CD14-positive monocyte (primary cell): ENCODE data around the gene LASP1. TPM values are rescaled to one million over a fixed set of nuclear protein-coding genes. Genes with fewer than 3 reads are reported as not detected.

Experiments used
- DNase-seq, 3 donors: peaks; one replicate each; pipeline ENCODE4 v3.0.0-alpha.2; 2011 to 2022
- H2AFZ ChIP-seq: 2 replicates; pipeline ENCODE4 v1.6.0; 2012; ENCODE audit warnings: mild to moderate bottlenecking, low read depth, low read length, inconsistent platforms; ENCODE audit not compliant: insufficient read depth, poor library complexity, severe bottlenecking
- H3K27ac ChIP-seq, 2 donors: 1 replicate in 1 of 2; 2 replicates in 1 of 2; pipeline ENCODE4 v1.5.1; 2012 to 2013; ENCODE audit warnings: low read length in 2 of 2, control low read depth in 1 of 2, inconsistent platforms in 1 of 2, low read depth in 1 of 2, mild to moderate bottlenecking in 1 of 2
- H3K27me3 ChIP-seq, 2 donors: one replicate each; pipeline versions ENCODE4 v1.6.0 to v1.6.1; 2011 to 2013; ENCODE audit warnings: low read length in 2 of 2; ENCODE audit not compliant: control insufficient read depth in 2 of 2, insufficient read depth in 2 of 2
- H3K36me3 ChIP-seq, 2 donors: replicated peaks in 1 of 2; 1 replicate in 1 of 2; 2 replicates in 1 of 2; pipeline versions ENCODE4 v1.5.1 to v1.6.1; 2012 to 2013; ENCODE audit warnings: low read length in 2 of 2, control low read depth in 1 of 2, inconsistent platforms in 1 of 2, mild to moderate bottlenecking in 1 of 2; ENCODE audit not compliant: insufficient read depth in 2 of 2, control insufficient read depth in 1 of 2
- H3K4me1 ChIP-seq, 2 donors: 1 replicate in 1 of 2; 2 replicates in 1 of 2; pipeline versions ENCODE4 v1.5.1 to v1.6.1; 2012 to 2013; ENCODE audit warnings: low read length in 2 of 2, control low read depth in 1 of 2, inconsistent platforms in 1 of 2, mild to moderate bottlenecking in 1 of 2, moderate library complexity in 1 of 2; ENCODE audit not compliant: insufficient read depth in 2 of 2, control insufficient read depth in 1 of 2
- H3K4me2 ChIP-seq: replicated peaks from 2 replicates; pipeline ENCODE3; 2012; ENCODE audit warnings: low read length, moderate library complexity, mild to moderate bottlenecking; ENCODE audit not compliant: poor library complexity, severe bottlenecking; ENCODE audit errors: extremely low read depth
- H3K4me3 ChIP-seq, 3 experiments: fragments of 200-600 bp in 1 of 3; sonication (generic) in 1 of 3; replicated peaks in 1 of 3; 1 replicate in 2 of 3; 2 replicates in 1 of 3; pipeline ENCODE4 v1.5.1; 2011 to 2013; ENCODE audit warnings: low read length in 3 of 3, mild to moderate bottlenecking in 3 of 3, control low read depth in 2 of 3, low read depth in 2 of 3, inconsistent platforms in 1 of 3, moderate library complexity in 1 of 3
- H3K79me2 ChIP-seq: 2 replicates; pipeline ENCODE4 v1.6.0; 2012; ENCODE audit warnings: mild to moderate bottlenecking, control low read depth, inconsistent platforms, low read length, moderate library complexity; ENCODE audit not compliant: insufficient read depth
- H3K9ac ChIP-seq: 2 replicates; pipeline ENCODE4 v1.6.0; 2017; ENCODE audit warnings: low read length, mild to moderate bottlenecking; ENCODE audit not compliant: insufficient read depth, poor library complexity, severe bottlenecking
- H3K9me3 ChIP-seq, 2 donors: replicated peaks in 1 of 2; 1 replicate in 1 of 2; 2 replicates in 1 of 2; pipeline versions ENCODE4 v1.5.1 to v1.6.1; 2012 to 2013; ENCODE audit warnings: low read length in 2 of 2, control low read depth in 1 of 2; ENCODE audit not compliant: control insufficient read depth in 1 of 2, insufficient read depth in 1 of 2
- H4K20me1 ChIP-seq: 2 replicates; pipeline ENCODE4 v1.6.0; 2012; ENCODE audit warnings: mild to moderate bottlenecking, low read length, control low read depth, moderate library complexity; ENCODE audit not compliant: insufficient read depth
- H3K27ac Mint-ChIP-seq, 7 donors: one replicate each; pipeline ENCODE4 v1.8.0; 2020; ENCODE audit warnings: mild to moderate bottlenecking in 7 of 7, mixed read lengths in 7 of 7, moderate library complexity in 6 of 7, inconsistent platforms in 2 of 7
- H3K27me3 Mint-ChIP-seq, 3 donors: one replicate each; pipeline ENCODE4 v1.8.0; 2021 to 2022; ENCODE audit warnings: low read depth in 3 of 3, mild to moderate bottlenecking in 3 of 3, mixed read lengths in 3 of 3, moderate library complexity in 3 of 3, inconsistent platforms in 1 of 3
- H3K36me3 Mint-ChIP-seq, 2 donors: one replicate each; pipeline ENCODE4 v1.8.0; 2020; ENCODE audit warnings: mixed read lengths in 2 of 2, inconsistent platforms in 1 of 2, mild to moderate bottlenecking in 1 of 2
- H3K4me1 Mint-ChIP-seq: one replicate; pipeline ENCODE4 v1.8.0; 2020; ENCODE audit warnings: mild to moderate bottlenecking, mixed read lengths
- H3K4me3 Mint-ChIP-seq, 2 donors: one replicate each; pipeline ENCODE4 v1.8.0; 2020; ENCODE audit warnings: mild to moderate bottlenecking in 2 of 2, mixed read lengths in 2 of 2, moderate library complexity in 1 of 2
- H3K9me3 Mint-ChIP-seq, 7 donors: one replicate each; pipeline ENCODE4 v1.8.0; 2020 to 2022; ENCODE audit warnings: mixed read lengths in 7 of 7, mild to moderate bottlenecking in 6 of 7, moderate library complexity in 6 of 7, inconsistent platforms in 2 of 7
- WGBS: methylation state at CpG from one replicate; pipeline ENCODE4 v1.1.5; 2013; ENCODE audit warnings: missing lambda C conversion rate; ENCODE audit not compliant: insufficient coverage; 5-methylcytosine and 5-hydroxymethylcytosine counted together
- intact Hi-C, 2 donors: fragments of 100-400 bp; cut with micrococcal nuclease; formaldehyde crosslinking; loops; one replicate each; pipeline versions ENCODE4 v1.15.0 to v1.15.1; 2023
- polyA plus RNA-seq, 3 donors: library from polyadenylated mRNA; depleted of rRNA in 1 of 3; unstranded in 2 of 3; stranded (reverse) in 1 of 3; fragments of 300-500 nt in 2 of 3; fragments of >200 nt in 1 of 3; fragmentation: Illumina TruSeq in 2 of 3; gene quantifications; 1 replicate in 2 of 3; 2 replicates in 1 of 3; pipeline ENCODE4 v1.2.3, GENCODE V29; 2012 to 2021
- TF ChIP-seq, protein P1 (sequence below): fragments of 200-600 bp; IDR thresholded peaks from one replicate; pipeline ENCODE4 v1.8.0; 2022; ENCODE audit warnings: antibody characterized with exemption, mild to moderate bottlenecking

Gene LASP1
- polyA plus RNA-seq, 3 donors, result 55.9 to 93.7 (median 70.6) TPM

DNA sequence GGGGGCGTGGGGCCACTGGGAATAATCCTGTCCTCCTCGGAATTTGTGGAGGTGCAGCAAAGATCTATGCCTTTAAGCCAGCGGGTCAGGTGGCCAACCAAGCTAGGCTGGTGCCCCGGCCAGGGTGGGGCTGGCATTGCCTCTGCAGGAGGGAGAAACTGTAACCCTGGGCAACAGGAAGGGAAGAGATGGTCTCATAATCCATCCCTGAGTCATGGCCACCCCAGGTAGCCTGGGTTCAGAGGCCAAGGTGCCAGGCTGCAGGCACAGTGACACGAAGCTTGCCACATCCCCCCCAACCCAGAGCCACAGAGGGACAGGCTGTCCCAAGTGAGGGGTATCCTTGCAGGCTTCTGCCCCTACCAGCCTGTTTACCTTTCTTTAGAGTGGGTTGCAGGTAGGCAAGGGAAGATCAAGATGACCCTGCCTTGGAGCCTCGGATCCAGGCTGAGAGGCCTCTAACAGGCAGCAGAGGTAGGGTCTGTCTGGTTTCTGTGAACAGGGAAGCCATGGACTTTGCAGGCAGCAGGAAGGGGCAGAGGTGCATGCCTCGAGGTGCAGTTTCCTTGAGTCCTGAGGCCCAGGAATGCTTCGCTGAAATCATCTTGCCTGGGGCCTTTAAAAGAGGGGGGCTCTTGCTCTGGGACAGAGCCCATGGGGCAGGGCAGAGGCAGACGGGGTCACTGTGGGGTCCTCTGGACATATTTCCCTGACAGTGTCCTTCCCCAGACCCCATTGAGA is 4.0 kb downstream of the LASP1 start:
- Mint-ChIP-seq H3K9me3 (no peaks in the 10 kb centered on the region), H3K4me1 (peaks cover 66% of the 10 kb centered on the region), H3K27ac (peak overlapping the region in 5 of 7 donors; percentile 12 to 68 (median 62)), H3K36me3 (peaks cover 12 to 23% of the 10 kb centered on the region in 2 donors), H3K4me3 (no peak overlapping the region), H3K27me3 (no peaks in the 10 kb centered on the region)
- Histone ChIP-seq H2AFZ (no peak overlapping the region), H3K9me3 (no peaks in the 10 kb centered on the region), H4K20me1 (peaks cover 87% of the 10 kb centered on the region), H3K27me3 (no peaks in the 10 kb centered on the region), H3K4me3 (no peak overlapping the region), H3K9ac (no peak overlapping the region), H3K36me3 (peaks cover 21 to 53% of the 10 kb centered on the region in 2 donors), H3K4me1 (peaks cover 46 to 76% of the 10 kb centered on the region in 2 donors), H3K79me2 (peaks cover 89% of the 10 kb centered on the region), H3K4me2 (peak overlapping the region; percentile 1), H3K27ac (peak overlapping the region in 1 of 2 donors; percentile 25)
- WGBS, result 89% methylated on average over 8 of the region's 9 CpGs
- intact Hi-C loops, result loop anchor here in 1 of 2 donors (5.0 to 10.0 kb wide), 2 partner anchors 33 to 281 kb away; partner anchors contain the start of gene PLXDC1
- TF ChIP-seq, protein P1, sequence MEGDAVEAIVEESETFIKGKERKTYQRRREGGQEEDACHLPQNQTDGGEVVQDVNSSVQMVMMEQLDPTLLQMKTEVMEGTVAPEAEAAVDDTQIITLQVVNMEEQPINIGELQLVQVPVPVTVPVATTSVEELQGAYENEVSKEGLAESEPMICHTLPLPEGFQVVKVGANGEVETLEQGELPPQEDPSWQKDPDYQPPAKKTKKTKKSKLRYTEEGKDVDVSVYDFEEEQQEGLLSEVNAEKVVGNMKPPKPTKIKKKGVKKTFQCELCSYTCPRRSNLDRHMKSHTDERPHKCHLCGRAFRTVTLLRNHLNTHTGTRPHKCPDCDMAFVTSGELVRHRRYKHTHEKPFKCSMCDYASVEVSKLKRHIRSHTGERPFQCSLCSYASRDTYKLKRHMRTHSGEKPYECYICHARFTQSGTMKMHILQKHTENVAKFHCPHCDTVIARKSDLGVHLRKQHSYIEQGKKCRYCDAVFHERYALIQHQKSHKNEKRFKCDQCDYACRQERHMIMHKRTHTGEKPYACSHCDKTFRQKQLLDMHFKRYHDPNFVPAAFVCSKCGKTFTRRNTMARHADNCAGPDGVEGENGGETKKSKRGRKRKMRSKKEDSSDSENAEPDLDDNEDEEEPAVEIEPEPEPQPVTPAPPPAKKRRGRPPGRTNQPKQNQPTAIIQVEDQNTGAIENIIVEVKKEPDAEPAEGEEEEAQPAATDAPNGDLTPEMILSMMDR, result no peak
- DNase-seq, result no peak

DNA sequence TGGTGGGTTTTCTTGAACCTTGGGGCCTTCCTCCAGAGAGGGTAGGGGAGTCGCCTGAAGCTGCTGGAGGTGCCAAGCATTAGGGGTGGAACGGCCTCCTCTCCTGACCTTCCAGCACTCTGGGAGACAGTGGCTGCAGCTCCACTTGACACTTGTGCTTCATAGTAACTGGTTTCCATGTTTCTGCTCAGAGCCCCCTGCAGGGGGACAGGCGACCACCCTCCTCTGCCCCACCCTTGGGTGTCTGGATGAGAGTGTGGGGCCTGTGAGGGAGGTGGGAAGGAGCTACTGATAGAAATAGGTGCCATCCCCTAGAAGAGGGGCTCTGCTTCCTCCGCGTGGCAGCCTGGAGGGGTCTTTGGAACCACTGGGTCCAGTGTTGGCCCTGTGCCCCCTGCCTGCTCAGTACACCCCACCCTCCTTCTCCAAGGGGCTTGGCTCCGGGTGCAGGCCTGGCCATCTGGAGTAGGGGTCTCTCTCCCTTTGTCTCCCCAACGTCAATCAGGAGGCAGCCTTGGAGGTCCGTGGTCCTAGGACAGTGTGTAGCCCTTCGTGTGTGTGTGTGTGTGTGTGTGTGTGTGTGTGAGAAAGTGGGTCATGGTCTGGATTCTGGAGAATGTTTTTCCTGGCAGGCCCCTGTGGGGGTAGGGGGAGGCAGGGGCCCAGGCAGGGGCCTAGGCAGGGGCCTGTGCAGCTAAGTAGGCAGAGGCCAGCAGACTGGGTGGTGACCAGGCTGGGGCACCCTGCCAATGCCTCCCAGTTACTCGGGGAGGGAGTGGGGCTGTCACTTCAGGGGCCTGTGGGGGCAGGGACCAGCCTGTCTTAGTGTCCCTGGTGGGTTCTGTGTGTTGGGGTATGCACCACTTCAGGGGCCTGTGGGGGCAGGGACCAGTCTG is 4.9 kb downstream of the LASP1 start:
- Histone ChIP-seq H3K27ac (peak overlapping the region in 1 of 2 donors; percentile 65), H3K9me3 (no peaks in the 10 kb centered on the region), H3K4me2 (no peak overlapping the region), H3K9ac (no peak overlapping the region), H3K4me3 (no peak overlapping the region), H3K27me3 (no peaks in the 10 kb centered on the region), H3K4me1 (peaks cover 53 to 76% of the 10 kb centered on the region in 2 donors), H3K79me2 (peaks cover 98% of the 10 kb centered on the region), H4K20me1 (peaks cover 96% of the 10 kb centered on the region), H2AFZ (no peak overlapping the region), H3K36me3 (peaks cover 25 to 62% of the 10 kb centered on the region in 2 donors)
- intact Hi-C loops, result loop anchor here in 1 of 2 donors (5.0 to 10.0 kb wide), 2 partner anchors 33 to 280 kb away; partner anchors contain the start of gene PLXDC1
- Mint-ChIP-seq H3K9me3 (no peaks in the 10 kb centered on the region), H3K4me1 (peaks cover 72% of the 10 kb centered on the region), H3K27ac (peak overlapping the region in 6 of 7 donors; percentile 16 to 74 (median 61)), H3K27me3 (no peaks in the 10 kb centered on the region), H3K36me3 (peaks cover 16 to 33% of the 10 kb centered on the region in 2 donors), H3K4me3 (no peak overlapping the region)
- no peak for DNase-seq
- WGBS, result 77% methylated on average over 3 of the region's 10 CpGs
- TF ChIP-seq, protein P1, result no peak
